Parietal lobe (tissue), 1 donor: ENCODE results near the gene CEP44. TPM values are rescaled to one million over a fixed set of nuclear protein-coding genes. Genes with fewer than 3 reads are reported as not detected.

Source experiments
- total RNA-seq: library from RNA; depleted of rRNA; stranded (reverse); fragments of >200 nt; gene quantifications from one replicate; pipeline ENCODE4 v1.2.3, GENCODE V29; 2014

CEP44 gene, protein sequence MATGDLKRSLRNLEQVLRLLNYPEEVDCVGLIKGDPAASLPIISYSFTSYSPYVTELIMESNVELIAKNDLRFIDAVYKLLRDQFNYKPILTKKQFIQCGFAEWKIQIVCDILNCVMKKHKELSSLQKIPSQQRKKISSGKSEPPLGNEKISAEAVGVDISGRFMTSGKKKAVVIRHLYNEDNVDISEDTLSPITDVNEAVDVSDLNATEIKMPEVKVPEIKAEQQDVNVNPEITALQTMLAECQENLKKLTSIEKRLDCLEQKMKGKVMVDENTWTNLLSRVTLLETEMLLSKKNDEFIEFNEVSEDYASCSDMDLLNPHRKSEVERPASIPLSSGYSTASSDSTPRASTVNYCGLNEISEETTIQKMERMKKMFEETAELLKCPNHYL
- total RNA-seq: 33.8 TPM

DNA sequence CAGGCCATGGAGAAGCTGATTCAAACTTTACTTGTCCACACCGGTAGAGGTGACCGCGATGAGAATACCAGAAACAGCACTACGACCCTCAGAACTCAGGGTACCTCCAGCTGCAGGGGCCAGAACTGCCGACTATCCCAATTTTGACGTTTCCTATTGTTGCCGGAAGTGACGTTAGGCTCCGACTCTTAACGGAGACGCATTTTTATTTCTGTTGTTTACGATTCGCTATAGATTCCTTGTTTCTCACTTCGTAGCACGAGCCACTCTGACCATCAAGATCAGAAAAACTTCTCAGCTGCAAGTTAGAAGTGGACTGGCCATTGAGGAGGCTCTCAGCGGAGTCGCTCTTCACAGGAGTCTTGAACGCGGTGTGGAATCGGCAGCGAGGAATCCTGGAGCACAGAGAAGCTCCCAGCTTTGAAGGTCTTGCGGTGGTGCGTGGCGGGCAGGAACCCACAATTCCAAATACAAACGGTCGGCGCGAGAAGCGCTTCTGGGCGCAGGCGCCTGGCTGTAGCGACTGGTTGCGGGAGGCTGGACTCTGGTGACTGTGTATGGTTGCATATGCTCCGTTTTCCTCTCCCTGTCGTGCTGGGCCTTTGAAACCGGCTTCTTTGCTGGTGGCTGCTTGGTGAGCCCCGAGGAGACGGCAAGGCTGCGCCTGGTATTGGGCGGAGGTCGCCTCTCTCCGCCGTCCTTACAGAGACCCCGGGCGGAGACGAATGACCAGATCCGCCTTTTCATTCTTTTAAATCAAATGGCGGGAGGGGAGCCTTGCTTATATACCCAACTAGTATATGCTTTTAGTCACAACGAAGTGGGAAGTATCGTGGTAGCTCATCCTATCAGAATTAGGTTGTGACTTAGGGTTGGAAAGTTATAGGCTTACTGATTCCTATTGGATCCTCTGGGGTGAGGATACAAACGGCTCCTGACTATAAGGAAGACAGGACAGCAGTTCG lies at the start of gene CEP44, which contains the start of gene FBXO8:
CEP44 (plus strand) TSS at position 405 of the 965 bp plus-strand sequence. CDS start 15,211 bp downstream, outside the sequence.
FBXO8 (minus strand) TSS at position 161 of the 965 bp plus-strand sequence. CDS start 20,575 bp downstream, outside the sequence.

Other genes starting within 250 kb of the CEP44 start
- 25.0 TPM for gene FBXO8, start 244 bp upstream of the CEP44 start, total RNA-seq
- 2.8 TPM for gene HPGD, start 238.6 kb downstream of the CEP44 start, total RNA-seq